GM10266 (cell line): ENCODE data around the gene ZNF362.

Experiments
- DNase-seq: peaks from one replicate; pipeline ENCODE4 v3.0.0; 2012; ENCODE audit errors: extremely low spot score
- TF ChIP-seq, protein P1 (sequence below): IDR thresholded peaks from 2 replicates; pipeline ENCODE4 v1.5.1; 2012; ENCODE audit warnings: mild to moderate bottlenecking, low read depth; ENCODE audit not compliant: control insufficient read depth, insufficient read depth; ENCODE audit errors: missing control alignments

ZNF362 gene

DNA sequence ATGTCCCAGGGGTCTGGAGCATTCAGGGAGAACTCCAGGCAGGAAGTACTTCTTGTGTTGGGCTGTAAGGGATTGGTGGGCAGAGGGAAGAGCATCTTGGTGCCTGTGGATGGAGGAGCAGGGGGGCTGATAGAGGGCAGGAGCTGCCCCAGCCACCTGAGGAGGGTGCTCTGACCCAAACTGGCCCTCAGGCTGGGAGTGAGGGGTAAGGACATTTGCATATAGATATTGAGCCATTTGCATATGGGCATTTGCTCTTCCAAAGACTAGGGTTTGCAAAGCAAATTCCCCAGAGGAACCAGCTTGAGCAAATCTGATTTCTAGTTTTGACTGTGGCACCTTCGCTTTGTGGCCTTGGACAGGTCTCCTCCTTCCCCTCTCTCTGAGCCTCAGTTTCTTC, 18.2 kb downstream of the ZNF362 start:
- no peak for DNase-seq
- TF ChIP-seq, protein P1, sequence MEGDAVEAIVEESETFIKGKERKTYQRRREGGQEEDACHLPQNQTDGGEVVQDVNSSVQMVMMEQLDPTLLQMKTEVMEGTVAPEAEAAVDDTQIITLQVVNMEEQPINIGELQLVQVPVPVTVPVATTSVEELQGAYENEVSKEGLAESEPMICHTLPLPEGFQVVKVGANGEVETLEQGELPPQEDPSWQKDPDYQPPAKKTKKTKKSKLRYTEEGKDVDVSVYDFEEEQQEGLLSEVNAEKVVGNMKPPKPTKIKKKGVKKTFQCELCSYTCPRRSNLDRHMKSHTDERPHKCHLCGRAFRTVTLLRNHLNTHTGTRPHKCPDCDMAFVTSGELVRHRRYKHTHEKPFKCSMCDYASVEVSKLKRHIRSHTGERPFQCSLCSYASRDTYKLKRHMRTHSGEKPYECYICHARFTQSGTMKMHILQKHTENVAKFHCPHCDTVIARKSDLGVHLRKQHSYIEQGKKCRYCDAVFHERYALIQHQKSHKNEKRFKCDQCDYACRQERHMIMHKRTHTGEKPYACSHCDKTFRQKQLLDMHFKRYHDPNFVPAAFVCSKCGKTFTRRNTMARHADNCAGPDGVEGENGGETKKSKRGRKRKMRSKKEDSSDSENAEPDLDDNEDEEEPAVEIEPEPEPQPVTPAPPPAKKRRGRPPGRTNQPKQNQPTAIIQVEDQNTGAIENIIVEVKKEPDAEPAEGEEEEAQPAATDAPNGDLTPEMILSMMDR = no peak

DNA sequence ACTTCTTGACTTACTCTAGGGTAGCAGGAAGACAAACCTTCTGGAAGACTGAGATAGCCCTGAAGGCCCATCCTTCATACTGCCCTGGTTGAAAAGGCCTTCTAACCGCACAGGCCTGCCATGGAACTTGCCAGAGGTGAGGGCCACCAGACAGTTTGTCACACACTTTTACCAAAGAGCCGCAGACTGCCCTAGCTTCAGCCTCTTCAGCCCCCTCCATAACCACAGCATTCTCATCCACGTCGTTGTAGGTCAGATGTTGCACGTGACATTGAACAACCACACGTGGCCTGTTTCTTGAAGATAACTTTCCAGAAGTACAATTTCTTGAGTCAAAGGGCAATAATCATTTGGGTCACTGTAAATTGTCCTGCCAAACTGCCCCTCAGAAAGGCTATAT, 18.9 kb downstream of the ZNF362 start:
- DNase-seq = no peak
- TF ChIP-seq, protein P1 = no peak

DNA sequence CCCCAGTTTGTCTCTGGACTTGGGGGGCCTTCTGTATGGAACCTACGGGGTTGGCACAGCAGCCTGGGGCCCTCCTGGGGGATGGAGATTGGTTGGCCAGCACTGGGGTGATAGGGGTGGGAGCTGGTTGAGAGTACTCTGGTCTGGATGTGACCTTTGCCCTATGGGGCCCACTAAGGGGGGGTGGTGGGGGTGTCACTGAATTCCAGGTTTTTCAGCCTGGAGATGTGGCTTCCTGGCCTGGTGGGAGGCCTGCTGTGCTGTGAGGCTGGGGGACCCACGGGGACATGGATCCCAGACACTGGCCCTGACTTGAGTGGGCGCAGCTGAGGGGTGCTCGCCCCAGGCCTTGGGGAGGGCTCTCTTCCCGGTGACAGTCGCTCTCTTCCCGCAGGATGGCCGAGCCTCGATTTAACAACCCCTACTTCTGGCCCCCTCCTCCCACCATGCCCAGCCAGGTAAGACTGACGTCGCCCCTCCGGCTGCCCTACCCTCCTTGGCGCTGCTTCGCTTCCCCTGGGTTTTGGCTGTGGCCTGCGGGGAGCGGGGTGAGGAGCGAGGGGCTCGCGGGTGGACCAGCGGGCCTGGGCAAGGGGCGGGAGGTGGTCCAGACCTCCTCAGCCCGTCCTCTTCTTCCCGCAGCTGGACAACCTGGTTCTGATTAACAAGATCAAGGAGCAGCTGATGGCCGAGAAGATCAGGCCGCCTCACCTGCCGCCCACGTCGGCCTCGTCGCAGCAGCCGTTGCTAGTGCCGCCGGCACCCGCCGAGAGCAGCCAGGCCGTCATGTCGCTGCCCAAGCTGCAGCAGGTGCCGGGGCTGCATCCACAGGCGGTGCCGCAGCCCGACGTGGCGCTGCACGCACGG, 19.6 kb downstream of the ZNF362 start:
- TF ChIP-seq, protein P1 = no peak
- DNase-seq = no peak

DNA sequence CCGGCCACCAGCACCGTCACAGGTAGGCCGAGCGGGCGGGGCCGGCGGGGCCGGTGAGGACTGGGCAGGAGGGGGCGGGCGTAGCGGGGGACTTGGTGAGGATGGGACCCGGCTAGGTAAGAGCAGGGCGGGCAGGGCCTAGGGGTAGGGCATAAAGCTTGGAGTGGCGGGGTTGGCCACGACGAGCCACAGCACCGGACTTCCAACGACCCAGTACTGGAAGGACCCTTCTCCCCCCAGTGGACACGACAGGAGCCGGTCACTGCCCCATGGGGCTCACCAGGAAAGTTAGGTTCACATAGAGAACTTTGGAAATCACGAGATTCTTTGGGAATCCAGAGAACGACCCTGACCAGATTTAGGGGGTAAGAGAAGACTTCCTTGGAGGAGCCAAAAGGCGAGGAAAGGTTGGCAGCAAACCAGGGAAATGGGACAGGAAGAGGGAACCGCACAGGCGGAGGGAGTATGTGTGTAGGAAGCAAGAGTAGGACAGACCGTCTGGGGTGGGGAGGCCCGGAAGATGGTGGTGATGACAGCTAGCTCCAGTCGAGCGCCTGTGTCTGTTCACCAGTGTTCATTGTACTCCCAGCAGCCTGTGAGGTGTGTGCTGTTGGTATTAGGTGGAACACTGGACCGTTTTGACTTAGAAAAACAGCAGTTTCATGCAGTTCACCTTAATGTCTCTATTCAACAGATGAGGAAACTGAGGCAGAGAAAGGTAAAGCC, 20.4 kb downstream of the ZNF362 start:
- TF ChIP-seq, protein P1 = no peak
- DNase-seq = no peak

DNA sequence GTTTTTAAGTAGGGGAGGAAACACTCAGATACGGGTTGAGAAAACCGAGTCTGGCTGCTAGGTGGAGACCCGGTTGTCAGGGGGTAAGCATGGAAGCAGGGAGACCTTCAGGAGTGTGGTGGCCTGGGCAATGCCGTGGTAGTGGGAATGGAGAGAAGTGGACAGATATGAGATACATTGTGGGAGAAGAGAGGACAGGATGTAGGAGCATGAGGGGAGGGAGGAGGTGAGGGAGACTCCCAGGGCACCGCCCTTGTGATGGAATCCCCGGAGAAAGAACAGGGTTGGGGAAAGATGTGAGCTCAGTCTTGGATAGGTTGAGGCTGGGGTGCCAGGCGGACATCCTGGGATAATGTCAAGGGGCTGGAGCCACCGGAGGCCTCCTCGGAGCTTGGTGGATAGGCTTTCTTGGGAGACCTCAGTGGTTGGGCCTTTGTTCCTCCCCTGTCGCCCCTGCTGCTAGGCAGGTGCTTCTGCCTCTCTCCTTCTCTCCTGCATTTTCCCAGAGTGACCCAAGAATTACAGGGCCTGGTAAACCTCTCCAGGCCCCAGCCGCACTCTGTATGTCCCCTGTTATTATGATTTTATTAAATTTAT, 21.3 kb downstream of the ZNF362 start:
- TF ChIP-seq, protein P1 = no peak
- no peak for DNase-seq

DNA sequence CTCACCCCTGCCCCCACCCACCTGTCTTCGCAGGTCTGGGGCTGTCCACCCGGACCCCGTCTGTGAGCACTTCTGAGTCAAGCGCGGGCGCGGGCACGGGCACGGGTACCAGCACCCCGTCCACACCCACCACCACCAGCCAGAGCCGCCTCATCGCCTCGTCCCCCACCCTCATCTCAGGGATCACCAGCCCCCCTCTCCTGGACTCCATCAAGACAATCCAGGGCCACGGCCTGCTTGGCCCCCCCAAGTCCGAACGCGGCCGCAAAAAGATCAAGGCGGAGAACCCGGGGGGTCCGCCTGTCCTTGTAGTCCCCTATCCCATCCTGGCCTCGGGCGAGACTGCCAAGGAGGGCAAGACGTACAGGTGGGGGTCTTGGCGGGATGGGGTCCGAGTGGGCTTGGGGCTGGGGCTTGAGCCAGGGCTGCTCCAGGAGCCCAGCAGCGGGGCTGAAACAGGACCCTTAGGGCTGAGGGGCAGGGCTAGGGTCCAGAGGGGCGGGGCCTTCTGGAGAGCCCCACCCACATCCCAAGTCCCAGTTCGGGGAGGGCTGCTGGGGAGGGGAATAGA, 23.9 kb downstream of the ZNF362 start:
- TF ChIP-seq, protein P1 = no peak
- no peak for DNase-seq
